Caki2 (cell line): ENCODE data around the gene RALGDS. TPM values are rescaled to one million over a fixed set of nuclear protein-coding genes. Genes with fewer than 3 reads are reported as not detected.
"Not testable (repeated sequence)": the region's sequence is repeated elsewhere in the genome, so short reads cannot be mapped to it uniquely, and the experiment has no call there.

Source experiments
- DNase-seq: peaks from one replicate; pipeline ENCODE4 v3.0.0-alpha.2; 2015; ENCODE audit warnings: low read depth
- in situ Hi-C: cut with HindIII; loops from 2 replicates; pipeline ENCODE4 v1.10.0; 2016; ENCODE audit warnings: low sequenced_read_pairs, low pct_unique_long_range_greater_than_20kb, mixed read lengths
- total RNA-seq: library from RNA; depleted of rRNA; stranded (reverse); fragments of >200 nt; shearing (Covaris generic); gene quantifications from 2 replicates; pipeline ENCODE4 v1.2.3, GENCODE V29; 2014; ENCODE audit warnings: low replicate concordance; rRNA removed

RALGDS gene
- 11.1 and 18.6 TPM in 2 replicates for total RNA-seq

- DNase-seq, result no peak
- in situ Hi-C loops, result no loop called here
Observed at GRCh38 chr9:133121198-133121914, at the start of gene RALGDS. Gene RALGDS (minus strand): TSS chr9:133121240. CDS start chr9:133121154, 86 bp downstream.

- in situ Hi-C loops, result no loop called here
- no peak for DNase-seq
Observed at GRCh38 chr9:133170716-133171115, 49.7 kb upstream of the RALGDS start.

- in situ Hi-C loops, result not testable (repeated sequence)
Observed at GRCh38 chr9:133169687-133170086, 48.6 kb upstream of the RALGDS start.

GRCh38 chr9:133169102-133169501 is 48.1 kb upstream of the RALGDS start:
- no peak for DNase-seq
- in situ Hi-C loops, result no loop called here

More at GRCh38 chr9:133169687-133170086, 48.6 kb upstream of the RALGDS start:
- DNase-seq, result not testable (repeated sequence)

- no peak for DNase-seq
- in situ Hi-C loops, result no loop called here
Observed at GRCh38 chr9:133168432-133168831, 47.4 kb upstream of the RALGDS start.

- in situ Hi-C loops, result no loop called here
- no peak for DNase-seq
Observed at GRCh38 chr9:133167769-133168168, 46.7 kb upstream of the RALGDS start.

- in situ Hi-C loops, result no loop called here
Observed at GRCh38 chr9:133167096-133167730, 46.2 kb upstream of the RALGDS start.

GRCh38 chr9:133166392-133166791 is 45.4 kb upstream of the RALGDS start:
- no peak for DNase-seq

More at GRCh38 chr9:133167096-133167730, 46.2 kb upstream of the RALGDS start:
- no peak for DNase-seq

GRCh38 chr9:133165452-133165730 is 44.4 kb upstream of the RALGDS start:
- in situ Hi-C loops, result no loop called here
- no peak for DNase-seq

More at GRCh38 chr9:133166392-133166791, 45.4 kb upstream of the RALGDS start:
- in situ Hi-C loops, result no loop called here

GRCh38 chr9:133164191-133164590 is 43.2 kb upstream of the RALGDS start:
- DNase-seq, result no peak
- in situ Hi-C loops, result no loop called here

- DNase-seq, result no peak
- in situ Hi-C loops, result no loop called here
Observed at GRCh38 chr9:133163504-133164172, 42.6 kb upstream of the RALGDS start, which contains the start of gene GBGT1. Gene GBGT1 (minus strand): TSS chr9:133163914. CDS start chr9:133162412, 1,502 bp downstream.

- in situ Hi-C loops, result no loop called here
- no peak for DNase-seq
Observed at GRCh38 chr9:133162861-133163503, 41.9 kb upstream of the RALGDS start.

GRCh38 chr9:133161547-133161950 is 40.5 kb upstream of the RALGDS start:
- no peak for DNase-seq
- in situ Hi-C loops, result no loop called here

- in situ Hi-C loops, result no loop called here
- DNase-seq, result peak; percentile 39
Observed at GRCh38 chr9:133160742-133161546, 39.9 kb upstream of the RALGDS start.

- DNase-seq, result no peak
- in situ Hi-C loops, result no loop called here
Observed at GRCh38 chr9:133158695-133159094, 37.7 kb upstream of the RALGDS start.

- no peak for DNase-seq
- in situ Hi-C loops, result no loop called here
Observed at GRCh38 chr9:133155156-133155555, 34.1 kb upstream of the RALGDS start.

GRCh38 chr9:133154097-133154989 is 33.3 kb upstream of the RALGDS start:
- in situ Hi-C loops, result no loop called here
- DNase-seq, result no peak
